ENCODE measurements around the gene CLDN24.

CLDN24 gene

GRCh38 chr4:183354219-183354618, 32.0 kb upstream of the CLDN24 start:
- no peak overlapping the region for H3K4me3 ChIP-seq (ENCODE audit: low read depth, low read length)
- no peak for DNase-seq (ENCODE audit: low read depth, low spot score)
- in situ Hi-C loops (cut with HindIII; ENCODE audit: low sequenced_read_pairs): no loop called here
- TF ChIP-seq, protein P1, sequence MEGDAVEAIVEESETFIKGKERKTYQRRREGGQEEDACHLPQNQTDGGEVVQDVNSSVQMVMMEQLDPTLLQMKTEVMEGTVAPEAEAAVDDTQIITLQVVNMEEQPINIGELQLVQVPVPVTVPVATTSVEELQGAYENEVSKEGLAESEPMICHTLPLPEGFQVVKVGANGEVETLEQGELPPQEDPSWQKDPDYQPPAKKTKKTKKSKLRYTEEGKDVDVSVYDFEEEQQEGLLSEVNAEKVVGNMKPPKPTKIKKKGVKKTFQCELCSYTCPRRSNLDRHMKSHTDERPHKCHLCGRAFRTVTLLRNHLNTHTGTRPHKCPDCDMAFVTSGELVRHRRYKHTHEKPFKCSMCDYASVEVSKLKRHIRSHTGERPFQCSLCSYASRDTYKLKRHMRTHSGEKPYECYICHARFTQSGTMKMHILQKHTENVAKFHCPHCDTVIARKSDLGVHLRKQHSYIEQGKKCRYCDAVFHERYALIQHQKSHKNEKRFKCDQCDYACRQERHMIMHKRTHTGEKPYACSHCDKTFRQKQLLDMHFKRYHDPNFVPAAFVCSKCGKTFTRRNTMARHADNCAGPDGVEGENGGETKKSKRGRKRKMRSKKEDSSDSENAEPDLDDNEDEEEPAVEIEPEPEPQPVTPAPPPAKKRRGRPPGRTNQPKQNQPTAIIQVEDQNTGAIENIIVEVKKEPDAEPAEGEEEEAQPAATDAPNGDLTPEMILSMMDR (IDR thresholded peaks at IDR 0.05; ENCODE audit: low read depth, low read length): no peak

DNA sequence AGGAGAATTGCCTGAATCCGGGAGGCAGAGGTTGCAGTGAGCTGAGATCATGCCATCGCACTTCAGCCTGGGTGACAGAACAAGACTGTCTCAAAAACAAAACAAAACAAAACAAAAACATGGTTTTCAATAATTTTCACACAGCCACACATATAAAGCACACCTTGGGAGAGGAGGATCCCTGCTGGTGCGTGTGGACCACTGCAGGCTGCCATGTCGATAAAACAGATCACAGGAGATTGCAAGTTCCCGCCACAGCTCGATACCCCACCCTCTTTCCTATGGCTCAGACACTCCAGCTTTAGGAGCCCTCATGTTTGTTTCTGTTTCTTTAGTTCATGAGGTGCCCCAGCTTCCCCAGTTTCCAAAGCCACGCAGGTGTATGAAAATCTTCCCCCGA, 31.3 kb upstream of the CLDN24 start:
- TF ChIP-seq, protein P1 (IDR thresholded peaks at IDR 0.05; ENCODE audit: low read depth, low read length): no peak
- in situ Hi-C loops (cut with HindIII; ENCODE audit: low sequenced_read_pairs): no loop called here
- no peak overlapping the region for H3K4me3 ChIP-seq (ENCODE audit: low read depth, low read length)

GRCh38 chr4:183352546-183352945, 30.3 kb upstream of the CLDN24 start:
- no peak overlapping the region for H3K4me3 ChIP-seq (ENCODE audit: low read depth, low read length)
- no peak for DNase-seq (ENCODE audit: low read depth, low spot score)
- TF ChIP-seq, protein P1 (IDR thresholded peaks at IDR 0.05; ENCODE audit: low read depth, low read length): no peak
- in situ Hi-C loops (cut with HindIII; ENCODE audit: low sequenced_read_pairs): no loop called here

More for the DNA sequence above, 31.3 kb upstream of the CLDN24 start:
- no peak for DNase-seq (ENCODE audit: low read depth, low spot score)

DNA sequence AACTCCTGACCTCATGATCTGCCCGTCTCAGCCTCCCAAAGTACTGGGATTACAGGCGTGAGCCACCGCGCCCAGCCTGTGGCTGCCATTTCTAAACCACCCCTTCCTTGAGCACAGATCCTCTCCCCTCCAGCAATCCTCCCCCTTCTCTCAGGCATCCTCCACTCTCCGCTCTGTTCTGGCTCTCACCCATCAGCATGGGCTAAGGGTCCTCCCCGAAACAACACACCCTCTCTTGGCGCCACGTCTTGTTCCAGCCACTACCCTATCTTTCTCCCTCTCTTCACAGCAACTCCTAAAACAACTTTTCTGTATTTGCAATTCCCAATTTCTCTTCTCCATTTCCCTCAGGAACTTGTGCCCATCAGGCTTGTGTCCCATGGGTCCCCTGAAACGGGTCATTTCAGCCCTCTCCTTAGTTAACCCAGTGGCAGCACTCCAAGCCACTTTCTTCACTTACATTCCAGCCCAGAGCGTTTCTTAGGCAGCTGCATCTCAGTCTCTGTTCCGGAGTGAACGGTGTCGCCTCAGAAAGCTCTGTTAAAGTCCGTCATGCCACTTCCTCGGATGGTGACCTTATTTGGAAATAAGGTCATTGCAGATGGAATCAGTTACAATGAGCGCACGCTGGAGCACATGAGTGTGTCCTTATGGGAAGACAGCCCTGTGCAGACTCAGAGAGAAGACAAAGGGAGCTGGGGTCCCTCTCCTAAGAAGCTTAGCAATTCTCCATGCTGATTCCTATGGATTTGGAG, 28.3 kb upstream of the CLDN24 start:
- in situ Hi-C loops (cut with HindIII; ENCODE audit: low sequenced_read_pairs): no loop called here
- TF ChIP-seq, protein P1 (IDR thresholded peaks at IDR 0.05; ENCODE audit: low read depth, low read length): no peak
- H3K4me3 ChIP-seq (ENCODE audit: low read depth, low read length): no peak overlapping the region
- DNase-seq (ENCODE audit: low read depth, low spot score): no peak

DNA sequence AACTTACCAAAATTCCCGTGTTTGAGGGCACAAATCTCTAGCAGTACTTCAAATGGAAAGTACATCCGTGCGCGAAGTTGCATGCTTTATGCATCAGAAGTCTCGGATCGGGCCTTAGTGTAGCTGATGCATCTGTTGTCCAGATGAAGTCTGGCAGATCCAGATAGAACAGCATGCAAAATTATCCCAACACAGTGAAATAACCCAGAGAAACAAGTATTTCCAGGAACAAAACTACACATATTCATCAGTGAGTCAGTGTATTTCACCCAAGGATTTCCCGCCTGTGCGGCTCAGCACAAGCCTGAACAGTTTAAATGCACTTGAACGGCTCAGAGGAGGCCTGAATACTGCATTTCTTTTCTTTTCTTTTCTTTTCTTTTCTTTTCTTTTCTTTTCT, 27.4 kb upstream of the CLDN24 start:
- H3K4me3 ChIP-seq (ENCODE audit: low read depth, low read length): no peak overlapping the region
- in situ Hi-C loops (cut with HindIII; ENCODE audit: low sequenced_read_pairs): no loop called here
- peak; percentile 37 for DNase-seq (ENCODE audit: low read depth, low spot score)
- TF ChIP-seq, protein P1 (IDR thresholded peaks at IDR 0.05; ENCODE audit: low read depth, low read length): no peak

DNA sequence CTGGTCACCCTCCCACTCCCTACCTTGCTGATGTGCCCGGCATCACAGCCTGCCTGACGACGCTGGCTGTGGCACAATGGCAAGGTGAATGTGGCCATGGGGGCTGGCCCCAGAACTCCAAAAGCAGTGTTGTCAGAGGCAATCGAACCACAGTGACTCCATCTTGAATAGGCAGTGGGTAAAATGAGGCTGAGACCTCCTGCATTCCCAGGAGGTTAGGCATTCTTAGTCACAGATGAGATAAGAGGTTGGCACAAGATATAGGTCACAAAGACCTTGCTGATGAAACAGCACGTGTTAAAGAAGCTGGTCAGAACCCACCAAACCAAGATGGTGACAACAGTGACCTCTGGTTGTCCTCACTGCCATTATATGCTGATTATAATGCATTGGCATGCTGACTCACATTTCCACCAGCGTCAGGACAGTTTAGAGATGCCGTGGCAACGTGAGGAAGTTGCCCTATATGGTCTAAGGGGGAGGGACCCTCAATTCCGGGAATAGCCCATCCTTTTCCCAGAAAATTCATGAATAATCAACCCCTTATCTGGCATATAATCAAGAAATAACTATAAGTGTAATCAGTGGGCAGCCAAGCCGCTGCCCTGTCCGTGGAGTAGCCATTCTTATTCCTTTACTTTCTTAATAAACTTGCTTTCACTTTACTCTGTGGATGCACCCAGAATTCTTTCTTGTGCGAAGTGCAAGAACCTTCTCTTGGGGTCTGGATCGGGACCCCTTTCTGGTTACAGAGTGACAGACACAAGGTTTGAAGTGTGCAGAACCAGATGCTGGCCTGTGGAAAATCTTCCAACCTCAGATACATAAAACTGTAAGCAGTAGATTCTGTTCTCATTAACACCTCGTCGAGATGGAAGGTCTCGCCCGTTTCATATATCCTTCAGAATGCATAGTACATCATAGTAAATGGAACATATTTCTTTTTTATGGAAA, 26.8 kb upstream of the CLDN24 start:
- in situ Hi-C loops (cut with HindIII; ENCODE audit: low sequenced_read_pairs): no loop called here
- TF ChIP-seq, protein P1 (IDR thresholded peaks at IDR 0.05; ENCODE audit: low read depth, low read length): no peak
- peak; percentile 84 for DNase-seq (ENCODE audit: low read depth, low spot score)
- no peak overlapping the region for H3K4me3 ChIP-seq (ENCODE audit: low read depth, low read length)

Data from astrocyte of the spinal cord (primary cell).